GM12878 (cell line): ENCODE results near the gene AANAT. TPM values are rescaled to one million over a fixed set of nuclear protein-coding genes. Genes with fewer than 3 reads are reported as not detected.
A peak's percentile ranks its signal among the peaks of the same experiment; 100 is the strongest.

Experiments used
- ATAC-seq: fragments of 200-7000 bp; cut with Tn5 transposase; 3 replicates; pipeline ENCODE4 v1.9.1; 2020; ENCODE audit warnings: mild to moderate bottlenecking, moderate library complexity
- BruUV-seq: library from RNA; stranded (reverse); fragments of 400-500 nt; replicated peaks from 2 replicates; lab custom pipeline; 2021; lab: Mats Ljungman, UMichigan
- CTCF ChIA-PET: fragments of 300-600 bp; sonication (Branson Sonifier 250); formaldehyde crosslinking; extraction: SDS; loops from one replicate; lab custom pipeline; 2021; ENCODE audit warnings: inconsistent platforms; lab: Yijun Ruan, JAX
- POLR2A ChIA-PET: fragments of 350-600 bp; formaldehyde crosslinking; extraction: SDS; loops from one replicate; lab custom pipeline; 2021; ENCODE audit warnings: inconsistent platforms; lab: Charles Lee
- RAD21 ChIA-PET: fragments of 300-600 bp; sonication (Branson Sonifier 250); formaldehyde crosslinking; loops from one replicate; lab custom pipeline; 2023; ENCODE audit warnings: antibody characterized with exemption; ENCODE audit not compliant: unreplicated experiment; lab: Charles Lee
- SMC1A ChIA-PET: fragments of 300-600 bp; sonication (Branson Sonifier 250); formaldehyde crosslinking; loops from one replicate; lab custom pipeline; 2023; ENCODE audit not compliant: unreplicated experiment, uncharacterized antibody; lab: Charles Lee
- DNase-seq: peaks from one replicate; pipeline ENCODE4 v3.0.0-alpha.2; 2011; ENCODE audit warnings: low read depth, low spot score
- FAIRE-seq: peaks from 3 replicates; lab custom pipeline; 2011; peaks lifted over from hg19 to GRCh38; lab: Jason Lieb, UNC
- H2AFZ ChIP-seq: 2 replicates; pipeline ENCODE4 v1.6.0; 2011; ENCODE audit warnings: low read depth, low read length, control low read depth; ENCODE audit not compliant: control insufficient read depth
- H3K27ac ChIP-seq: 2 replicates; pipeline ENCODE4 v1.5.1; 2011; ENCODE audit warnings: control low read depth; ENCODE audit not compliant: control insufficient read depth, insufficient read depth
- H3K27me3 ChIP-seq, 2 experiments: replicated peaks in 1 of 2; 2 replicates each; pipeline versions ENCODE4 v1.6.0 to v1.6.1; 2011; ENCODE audit warnings: low read length in 1 of 2; ENCODE audit not compliant: control insufficient read depth in 2 of 2, insufficient read depth in 2 of 2
- H3K36me3 ChIP-seq, 2 experiments: 2 replicates each; pipeline ENCODE4 v1.5.1; 2011; ENCODE audit warnings: low read length in 1 of 2; ENCODE audit not compliant: control insufficient read depth in 2 of 2, insufficient read depth in 2 of 2
- H3K4me1 ChIP-seq: 2 replicates; pipeline ENCODE4 v1.6.1; 2011; ENCODE audit warnings: mild to moderate bottlenecking, low read length, moderate library complexity, mixed read lengths; ENCODE audit not compliant: control insufficient read depth, insufficient read depth
- H3K4me2 ChIP-seq: 2 replicates; pipeline ENCODE4 v1.6.0; 2011; ENCODE audit warnings: control low read depth; ENCODE audit not compliant: control insufficient read depth, insufficient read depth
- H3K4me3 ChIP-seq: fragments of 200-600 bp; sonication (generic); 2 replicates; pipeline ENCODE4 v1.5.1; 2016
- H3K79me2 ChIP-seq: 2 replicates; pipeline ENCODE4 v1.6.0; 2011; ENCODE audit warnings: low read length; ENCODE audit not compliant: control insufficient read depth, insufficient read depth
- H3K9ac ChIP-seq: 2 replicates; pipeline ENCODE4 v1.8.0; 2011; ENCODE audit warnings: low read length, control low read depth, mixed read lengths; ENCODE audit not compliant: control insufficient read depth, insufficient read depth
- H3K9me3 ChIP-seq: replicated peaks from 3 replicates; pipeline ENCODE4 v1.5.1; 2011; ENCODE audit warnings: mild to moderate bottlenecking, low read length; ENCODE audit not compliant: control insufficient read depth, insufficient read depth
- H4K20me1 ChIP-seq: 2 replicates; pipeline ENCODE4 v1.6.0; 2011; ENCODE audit not compliant: control insufficient read depth, insufficient read depth
- CBX3 ChIP-seq: fragments of 200-600 bp; sonication (generic); IDR thresholded peaks from 2 replicates; pipeline ENCODE4 v1.6.1; 2016; ENCODE audit warnings: low read depth, borderline replicate concordance
- CBX5 ChIP-seq: sonication (generic); IDR thresholded peaks from 2 replicates; pipeline ENCODE4 v1.6.1; 2016; ENCODE audit warnings: low read depth, moderate library complexity, mild to moderate bottlenecking, inconsistent platforms
- CUX1 ChIP-seq: IDR thresholded peaks from 2 replicates; pipeline ENCODE4 v1.6.1; 2012; ENCODE audit warnings: improper control_type of control experiment, low read depth, low read length; ENCODE audit not compliant: insufficient replicate concordance
- DPF2 ChIP-seq: fragments of 450-650 bp; IDR thresholded peaks from 2 replicates; pipeline ENCODE4 v1.6.1; 2017; ENCODE audit warnings: mild to moderate bottlenecking
- HDAC6 ChIP-seq: fragments of 200-600 bp; sonication (generic); IDR thresholded peaks from one replicate; pipeline ENCODE4 v1.8.0; 2017; ENCODE audit warnings: antibody characterized with exemption; ENCODE audit not compliant: unreplicated experiment
- RCOR1 ChIP-seq: conservative IDR thresholded peaks from 2 replicates; pipeline ENCODE4 v1.6.1; 2012; ENCODE audit warnings: low read depth, low read length, improper control_type of control experiment
- TCF12 ChIP-seq: IDR thresholded peaks from 2 replicates; pipeline ENCODE4 v1.6.1; 2011; ENCODE audit warnings: low read depth, mild to moderate bottlenecking, low read length
- ZNF217 ChIP-seq: fragments of 450-650 bp; IDR thresholded peaks from 2 replicates; pipeline ENCODE4 v1.6.1; 2017; ENCODE audit warnings: antibody characterized with exemption, mild to moderate bottlenecking
- WGBS: methylation state at CpG from one replicate; pipeline ENCODE4 v1.1.6; 2016; ENCODE audit warnings: low lambda C conversion rate; ENCODE audit not compliant: insufficient replicate concordance, insufficient coverage; ENCODE audit errors: missing lambda C conversion rate; 5-methylcytosine and 5-hydroxymethylcytosine counted together
- in situ Hi-C: fragments of 300-500 bp; cut with MboI; formaldehyde crosslinking; loops from 9 replicates; pipeline ENCODE4 v1.14.3; 2018; ENCODE audit warnings: mixed read lengths
- intact Hi-C: fragments of 100-400 bp; cut with micrococcal nuclease; formaldehyde crosslinking; loops from one replicate; pipeline ENCODE4 v1.14.2; 2022; ENCODE audit not compliant: unreplicated experiment
- polyA plus RNA-seq, 11 experiments: library from polyadenylated mRNA; depleted of rRNA in 4 of 11; unstranded in 6 of 11; stranded (reverse) in 5 of 11; fragments of >200 nt; fragmentation: Nextera tagmentation in 4 of 11; fragmentation: Illumina TruSeq in 1 of 11; extraction: Ambion mirVana in 4 of 11; extraction: Trizol in 1 of 11; gene quantifications; 1 replicate in 1 of 11; 2 replicates in 10 of 11; pipeline versions ENCODE4 v1.2.1 to v1.2.3, GENCODE V29; 2011 to 2016; ENCODE audit warnings: inconsistent platforms in 2 of 11, missing spikeins in 2 of 11, low read depth in 1 of 11
- total RNA-seq, 4 experiments: library from RNA; depleted of rRNA in 3 of 4; stranded (reverse); fragments of >200 nt in 3 of 4; fragmentation: Illumina TruSeq in 1 of 4; extraction: Trizol in 1 of 4; gene quantifications; 2 replicates each; pipeline versions ENCODE4 v1.2.1 to v1.2.3, GENCODE V29; 2013 to 2021
- TF ChIP-seq, protein P1 (sequence below): fragments of 450-650 bp; IDR thresholded peaks from 2 replicates; pipeline ENCODE4 v1.6.1; 2016; ENCODE audit warnings: mild to moderate bottlenecking

AANAT gene
- total and polyA plus RNA-seq, 10 of the 15 experiments (the other 5 are each of a cell fraction or from before 2014, with no cell fraction given), result 0.23 TPM; not detected in 9

DNA sequence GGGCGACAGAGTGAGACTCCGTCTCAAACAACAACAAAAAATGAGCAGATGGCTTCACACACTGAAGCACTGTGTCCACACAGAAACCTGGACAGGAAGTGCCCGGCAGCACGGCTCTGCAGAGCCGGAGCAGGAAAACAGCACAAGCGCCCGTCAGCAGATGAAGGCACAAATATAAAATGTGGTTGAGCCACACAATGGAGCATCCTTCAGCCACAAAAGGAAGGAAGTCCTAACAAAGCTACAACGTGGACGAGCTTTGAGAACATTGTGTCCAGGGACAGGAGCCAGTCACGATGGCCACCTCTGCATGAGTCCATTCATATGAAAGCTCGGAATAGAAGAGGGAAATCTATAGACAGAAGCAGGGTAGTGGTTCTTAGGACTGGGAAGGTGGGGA is 18.2 kb downstream of the AANAT start:
- H3K36me3 ChIP-seq, result no peaks in the 10 kb centered on the region; a peak in 1 of 4 replicates
- no peak overlapping the region for H3K9ac ChIP-seq
- ChIA-PET POLR2A (interaction anchor here (0.6 to 6.9 kb wide), 4 partner anchors 10 to 74 kb away, joined by 3 to 101 read pairs (median 6); partner anchors contain the start of gene RHBDF2), RAD21 (interaction anchor here (1.5 kb wide), 1 partner anchor 13 kb away, joined by 4 read pairs; no protein-coding TSS in a partner anchor), SMC1A (interaction anchor here (1.0 to 12.0 kb wide), 3 partner anchors 9 to 21 kb away, joined by 3 to 115 read pairs (median 4); partner anchors contain the start of gene RHBDF2), CTCF (interaction anchor here (1.5 to 2.5 kb wide), 2 partner anchors 9 to 13 kb away, joined by 3 to 8 read pairs; no protein-coding TSS in a partner anchor)
- WGBS, result 36% methylated on average over 11 of the region's 11 CpGs
- H3K4me3 ChIP-seq, result no peak overlapping the region
- H3K9me3 ChIP-seq, result no peaks in the 10 kb centered on the region
- H3K27ac ChIP-seq, result peak overlapping the region; percentile 37; the same call in 1 of the 2 replicates
- no peaks in the 10 kb centered on the region for H4K20me1 ChIP-seq
- H3K27me3 ChIP-seq, result no peaks in the 10 kb centered on the region
- in situ Hi-C loops (no loop called here), intact Hi-C loops (no loop called here)
- H3K4me2 ChIP-seq, result no peak overlapping the region
- peaks cover 8% of the 10 kb centered on the region; the same call in 1 of the 2 replicates for H3K79me2 ChIP-seq
- DNase-seq (no peak), ATAC-seq (no peak), FAIRE-seq (peak; percentile 18)
- no peak overlapping the region for H2AFZ ChIP-seq
- no TSS peak for BruUV-seq
- peaks cover 49% of the 10 kb centered on the region for H3K4me1 ChIP-seq
- TF ChIP-seq CBX5, result no peak

GRCh38 chr17:76487451-76488192 is 20.2 kb downstream of the AANAT start:
- DNase-seq (no peak), FAIRE-seq (no peak), ATAC-seq (no peak)
- Histone ChIP-seq H3K79me2 (peaks cover 13% of the 10 kb centered on the region), H3K4me3 (no peak overlapping the region), H3K27me3 (no peaks in the 10 kb centered on the region), H2AFZ (no peak overlapping the region), H3K4me1 (peaks cover 47% of the 10 kb centered on the region), H3K27ac (no peak overlapping the region), H3K9ac (no peak overlapping the region), H3K9me3 (no peaks in the 10 kb centered on the region), H3K36me3 (no peaks in the 10 kb centered on the region; a peak in 1 of 4 replicates), H3K4me2 (no peak overlapping the region), H4K20me1 (no peaks in the 10 kb centered on the region)
- POLR2A ChIA-PET, result interaction anchor here (0.6 to 0.7 kb wide), 2 partner anchors 337 to 439 kb away, joined by 3 read pairs; no protein-coding TSS in a partner anchor
- BruUV-seq, result TSS peak; percentile 67
- 95% methylated on average over 21 of the region's 22 CpGs for WGBS
- in situ Hi-C loops, result no loop called here
- CTCF ChIA-PET, result interaction anchor here (0.6 to 1.3 kb wide), 3 partner anchors 16 to 26 kb away, joined by 3 read pairs; partner anchors contain the start of gene AANAT
- SMC1A ChIA-PET, result interaction anchor here (12.0 kb wide), 1 partner anchor 13 kb away, joined by 115 read pairs; the partner anchor contains the start of gene RHBDF2
- intact Hi-C loops, result no loop called here
- RAD21 ChIA-PET, result no interaction called here
- TF ChIP-seq RCOR1 (no peak), CBX3 (no peak), TCF12 (no peak), ZNF217 (no peak), CUX1 (no peak), HDAC6 (no peak), DPF2 (no peak)
- TF ChIP-seq, protein P1, sequence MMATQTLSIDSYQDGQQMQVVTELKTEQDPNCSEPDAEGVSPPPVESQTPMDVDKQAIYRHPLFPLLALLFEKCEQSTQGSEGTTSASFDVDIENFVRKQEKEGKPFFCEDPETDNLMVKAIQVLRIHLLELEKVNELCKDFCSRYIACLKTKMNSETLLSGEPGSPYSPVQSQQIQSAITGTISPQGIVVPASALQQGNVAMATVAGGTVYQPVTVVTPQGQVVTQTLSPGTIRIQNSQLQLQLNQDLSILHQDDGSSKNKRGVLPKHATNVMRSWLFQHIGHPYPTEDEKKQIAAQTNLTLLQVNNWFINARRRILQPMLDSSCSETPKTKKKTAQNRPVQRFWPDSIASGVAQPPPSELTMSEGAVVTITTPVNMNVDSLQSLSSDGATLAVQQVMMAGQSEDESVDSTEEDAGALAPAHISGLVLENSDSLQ, result no peak
